ENCODE data around the gene MSL3B.
A peak's percentile ranks its signal among the peaks of the same experiment; 100 is the strongest.
"Not testable (repeated sequence)": the region's sequence is repeated elsewhere in the genome, so short reads cannot be mapped to it uniquely, and the experiment has no call there.

MSL3B gene

DNA sequence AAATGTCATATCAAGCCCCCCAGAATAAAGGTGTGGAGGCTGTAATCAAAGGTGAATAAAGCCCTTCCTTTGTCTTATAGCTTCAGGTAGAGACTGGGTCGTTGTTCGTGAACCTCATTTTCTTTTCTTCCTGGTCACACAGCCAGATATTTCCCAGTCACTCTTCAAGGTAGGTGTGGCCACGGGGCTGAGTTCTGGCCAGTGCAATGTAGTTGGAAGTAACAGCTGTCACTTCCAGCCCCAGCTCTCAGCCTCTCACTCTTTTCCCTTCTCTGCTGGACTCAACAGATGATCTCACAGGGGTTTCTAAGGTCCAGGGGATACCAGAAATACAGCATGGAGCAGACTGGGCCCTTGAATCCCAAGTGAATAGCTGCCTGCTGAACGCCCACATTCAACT, 33.2 kb upstream of the MSL3B start:
- no peak overlapping the region for H3K4me3 ChIP-seq (ENCODE audit: low read length)
- no peak for DNase-seq (ENCODE audit: low read depth)
- TF ChIP-seq, protein P1, sequence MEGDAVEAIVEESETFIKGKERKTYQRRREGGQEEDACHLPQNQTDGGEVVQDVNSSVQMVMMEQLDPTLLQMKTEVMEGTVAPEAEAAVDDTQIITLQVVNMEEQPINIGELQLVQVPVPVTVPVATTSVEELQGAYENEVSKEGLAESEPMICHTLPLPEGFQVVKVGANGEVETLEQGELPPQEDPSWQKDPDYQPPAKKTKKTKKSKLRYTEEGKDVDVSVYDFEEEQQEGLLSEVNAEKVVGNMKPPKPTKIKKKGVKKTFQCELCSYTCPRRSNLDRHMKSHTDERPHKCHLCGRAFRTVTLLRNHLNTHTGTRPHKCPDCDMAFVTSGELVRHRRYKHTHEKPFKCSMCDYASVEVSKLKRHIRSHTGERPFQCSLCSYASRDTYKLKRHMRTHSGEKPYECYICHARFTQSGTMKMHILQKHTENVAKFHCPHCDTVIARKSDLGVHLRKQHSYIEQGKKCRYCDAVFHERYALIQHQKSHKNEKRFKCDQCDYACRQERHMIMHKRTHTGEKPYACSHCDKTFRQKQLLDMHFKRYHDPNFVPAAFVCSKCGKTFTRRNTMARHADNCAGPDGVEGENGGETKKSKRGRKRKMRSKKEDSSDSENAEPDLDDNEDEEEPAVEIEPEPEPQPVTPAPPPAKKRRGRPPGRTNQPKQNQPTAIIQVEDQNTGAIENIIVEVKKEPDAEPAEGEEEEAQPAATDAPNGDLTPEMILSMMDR (conservative IDR thresholded peaks at IDR 0.05; ENCODE audit: low read length): no peak

DNA sequence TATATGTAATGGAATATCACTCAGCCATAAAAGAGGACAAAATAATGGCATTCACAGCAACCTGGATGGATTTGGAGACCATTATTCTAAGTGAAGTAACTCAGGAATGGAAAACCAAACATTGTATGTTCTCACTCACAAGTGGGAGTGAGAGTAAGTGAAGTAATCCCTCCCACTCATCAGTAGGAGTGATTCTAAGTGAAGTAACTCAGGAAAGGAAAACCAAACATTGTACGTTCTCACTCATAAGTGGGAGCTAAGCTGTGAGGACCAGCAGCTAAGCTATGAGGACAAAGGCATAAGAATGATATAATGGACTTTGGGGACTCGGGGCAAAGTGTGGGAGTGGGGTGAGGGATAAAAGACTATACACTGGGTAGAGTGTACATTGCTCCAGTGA, 28.1 kb upstream of the MSL3B start:
- not testable (repeated sequence) for DNase-seq (ENCODE audit: low read depth); H3K4me3 ChIP-seq (ENCODE audit: low read length)

DNA sequence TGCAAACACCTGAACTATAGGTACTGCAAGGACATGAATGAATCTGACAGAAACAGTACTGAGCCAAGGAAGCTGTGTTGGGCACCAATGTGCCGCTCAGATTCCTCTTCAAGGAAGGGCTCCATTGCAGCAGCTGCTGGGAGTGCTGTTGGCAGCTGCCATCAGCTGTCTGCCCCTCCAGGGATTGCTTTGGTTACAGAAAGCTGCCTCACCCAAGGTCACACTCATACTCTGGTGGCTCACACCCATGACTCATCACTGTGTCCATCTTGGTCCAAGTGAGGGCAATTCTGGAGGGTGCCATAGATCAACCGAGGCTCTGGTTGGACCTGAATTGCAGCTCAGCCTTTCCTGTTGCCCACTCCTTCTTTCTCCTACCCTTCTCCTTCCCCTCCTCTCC, 24.6 kb upstream of the MSL3B start:
- TF ChIP-seq, protein P1 (conservative IDR thresholded peaks at IDR 0.05; ENCODE audit: low read length): no peak
- DNase-seq (ENCODE audit: low read depth): no peak
- no peak overlapping the region for H3K4me3 ChIP-seq (ENCODE audit: low read length)

DNA sequence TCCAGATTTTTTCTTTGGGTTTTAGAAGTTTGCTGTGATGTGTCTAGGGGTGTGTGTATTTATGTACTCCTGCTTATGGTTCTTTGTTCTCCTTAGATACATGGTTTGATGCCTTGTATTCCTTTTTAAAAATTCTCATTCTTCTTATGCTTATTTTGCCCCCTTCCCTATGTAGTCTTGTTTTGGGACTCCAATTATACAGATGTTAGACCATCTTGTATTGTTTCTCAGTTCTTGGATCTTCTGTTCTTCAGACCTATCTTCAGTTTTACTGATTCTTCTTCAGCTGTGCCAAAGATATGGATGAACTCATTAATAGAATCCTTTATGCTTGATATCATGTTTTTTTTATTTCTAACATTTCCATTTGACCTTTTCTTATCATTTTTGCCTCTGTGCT, 14.2 kb upstream of the MSL3B start:
- no peak overlapping the region for H3K4me3 ChIP-seq (ENCODE audit: low read length)
- no peak for DNase-seq (ENCODE audit: low read depth)
- TF ChIP-seq, protein P1 (conservative IDR thresholded peaks at IDR 0.05; ENCODE audit: low read length): no peak

DNA sequence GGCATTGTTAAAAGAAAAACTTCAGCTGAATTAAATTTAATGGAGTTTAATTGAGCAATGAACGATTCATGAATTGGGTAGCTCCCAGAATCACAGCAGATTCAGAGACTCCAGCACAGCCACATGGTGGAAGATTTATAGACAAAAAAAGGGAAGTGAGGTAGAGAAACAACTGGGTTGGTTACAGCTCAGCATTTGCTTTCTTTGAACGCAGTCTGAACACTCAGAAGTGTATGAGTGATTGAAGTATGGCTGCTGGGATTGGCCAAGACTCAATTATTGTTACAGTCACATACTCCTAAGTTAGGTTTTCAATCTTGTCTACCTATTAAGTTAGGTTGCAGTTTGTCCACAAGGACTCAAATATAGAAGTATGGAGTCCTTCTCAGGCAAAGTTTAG, 3.9 kb upstream of the MSL3B start:
- H3K4me3 ChIP-seq (ENCODE audit: low read length); DNase-seq (ENCODE audit: low read depth): not testable (repeated sequence)

DNA sequence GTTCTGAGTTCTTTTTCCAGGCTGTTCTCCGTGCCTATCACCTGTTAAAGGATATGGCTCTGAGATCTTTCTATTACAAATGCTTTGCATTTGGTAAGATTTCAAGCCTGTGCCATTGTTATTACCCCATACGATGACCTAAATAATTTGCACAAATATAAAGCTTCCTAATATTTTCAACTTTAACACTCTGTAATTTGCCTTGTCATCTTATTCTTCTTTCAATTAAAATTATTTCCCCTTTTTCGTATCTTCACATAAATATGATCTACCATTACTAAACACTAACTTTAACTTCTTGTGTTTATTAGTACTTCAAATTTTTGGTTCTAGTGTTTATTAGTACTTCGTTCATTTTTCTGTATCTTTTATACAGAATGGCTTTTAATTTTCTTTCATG, 3.2 kb upstream of the MSL3B start:
- H3K4me3 ChIP-seq (ENCODE audit: low read length): no peak overlapping the region
- DNase-seq (ENCODE audit: low read depth): no peak
- TF ChIP-seq, protein P1 (conservative IDR thresholded peaks at IDR 0.05; ENCODE audit: low read length): no peak

DNA sequence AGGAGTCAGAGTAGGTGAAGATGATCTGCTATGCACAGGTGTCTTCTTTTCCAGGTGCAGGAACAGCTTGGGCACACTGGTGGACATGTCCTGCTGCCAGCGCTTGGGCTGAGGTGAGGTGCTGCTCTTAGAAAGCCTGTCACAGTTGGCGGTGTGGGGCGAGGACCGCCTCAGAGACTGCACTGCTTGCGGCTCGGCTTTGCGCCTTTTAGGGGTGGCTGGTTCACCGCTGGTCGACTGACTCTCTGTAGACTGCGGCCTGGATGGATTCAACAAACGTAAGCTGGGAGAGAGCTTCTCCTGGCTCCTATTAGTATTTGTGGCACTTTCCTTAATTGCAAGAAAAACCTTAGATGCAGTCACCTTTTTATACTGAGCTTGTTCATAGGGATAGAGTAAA, 1.7 kb downstream of the MSL3B start:
- TF ChIP-seq, protein P1 (conservative IDR thresholded peaks at IDR 0.05; ENCODE audit: low read length): no peak
- no peak overlapping the region for H3K4me3 ChIP-seq (ENCODE audit: low read length)
- no peak for DNase-seq (ENCODE audit: low read depth)

DNA sequence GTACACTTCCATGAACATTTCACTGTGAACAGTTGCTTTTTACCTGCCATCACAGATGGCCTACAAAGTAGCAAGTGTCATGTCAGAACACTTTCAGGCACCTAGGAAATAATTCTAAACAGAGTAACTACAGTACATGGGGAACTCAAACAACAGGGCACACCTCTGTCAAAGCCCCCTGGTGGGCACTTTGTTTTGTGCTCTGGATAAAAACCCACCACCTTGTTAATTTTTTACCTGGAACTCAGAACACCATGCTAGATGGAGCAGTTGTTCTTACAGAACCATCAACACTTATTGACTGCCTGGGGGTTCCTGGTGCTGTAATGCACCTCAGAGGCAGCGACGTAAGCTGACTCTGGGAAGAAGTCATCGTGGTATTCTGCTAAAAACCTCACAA, 2.3 kb downstream of the MSL3B start:
- no peak for DNase-seq (ENCODE audit: low read depth)
- TF ChIP-seq, protein P1 (conservative IDR thresholded peaks at IDR 0.05; ENCODE audit: low read length): 0 out of 2 replicates have a peak, but pooled peaks have one; percentile 10
- H3K4me3 ChIP-seq (ENCODE audit: low read length): no peak overlapping the region
